GM23248 (cell line): ENCODE data around the gene ARHGEF12. TPM values are rescaled to one million over a fixed set of nuclear protein-coding genes. Genes with fewer than 3 reads are reported as not detected.

Experiments
- DNase-seq: peaks from one replicate; pipeline ENCODE4 v3.0.0-alpha.2; 2015
- H2AFZ ChIP-seq: fragments of 200-600 bp; sonication (generic); 2 replicates; pipeline ENCODE4 v1.6.1; 2016; ENCODE audit warnings: antibody characterized with exemption
- H3F3A ChIP-seq: fragments of 200-600 bp; sonication (generic); 2 replicates; pipeline ENCODE4 v1.6.1; 2016; ENCODE audit warnings: mild to moderate bottlenecking, antibody characterized with exemption, mixed run types; ENCODE audit not compliant: insufficient read depth
- H3K27ac ChIP-seq: fragments of 200-600 bp; sonication (generic); 2 replicates; pipeline ENCODE4 v1.5.1; 2016; ENCODE audit warnings: mild to moderate bottlenecking
- H3K27me3 ChIP-seq: fragments of 200-600 bp; sonication (generic); replicated peaks from 2 replicates; pipeline ENCODE4 v1.6.1; 2016; ENCODE audit warnings: mild to moderate bottlenecking; ENCODE audit not compliant: insufficient read depth
- H3K36me3 ChIP-seq: fragments of 200-600 bp; sonication (generic); 2 replicates; pipeline ENCODE4 v1.6.1; 2016; ENCODE audit warnings: low read depth, mild to moderate bottlenecking
- H3K4me1 ChIP-seq: fragments of 200-600 bp; sonication (generic); 2 replicates; pipeline ENCODE4 v1.6.1; 2016; ENCODE audit warnings: mild to moderate bottlenecking; ENCODE audit not compliant: insufficient read depth
- H3K4me2 ChIP-seq: fragments of 200-600 bp; sonication (generic); one replicate; pipeline ENCODE4 v1.6.1; 2016; ENCODE audit warnings: mild to moderate bottlenecking; ENCODE audit not compliant: unreplicated experiment
- H3K4me3 ChIP-seq: fragments of 200-600 bp; sonication (generic); 2 replicates; pipeline ENCODE4 v1.5.1; 2016; ENCODE audit warnings: mild to moderate bottlenecking
- H3K79me2 ChIP-seq: fragments of 200-600 bp; sonication (generic); 2 replicates; pipeline ENCODE4 v1.6.1; 2016; ENCODE audit warnings: mild to moderate bottlenecking; ENCODE audit not compliant: insufficient read depth
- H3K9ac ChIP-seq: fragments of 200-600 bp; sonication (generic); 2 replicates; pipeline ENCODE4 v1.6.1; 2016; ENCODE audit warnings: mild to moderate bottlenecking
- H3K9me2 ChIP-seq: fragments of 200-600 bp; sonication (generic); 2 replicates; pipeline ENCODE4 v1.6.1; 2016; ENCODE audit warnings: mixed run types, mild to moderate bottlenecking, moderate library complexity; ENCODE audit not compliant: insufficient read depth
- H3K9me3 ChIP-seq: fragments of 200-600 bp; sonication (generic); one replicate; pipeline ENCODE4 v1.6.1; 2017; ENCODE audit warnings: low read depth
- H4K20me1 ChIP-seq: fragments of 200-600 bp; sonication (generic); 2 replicates; pipeline ENCODE4 v1.6.0; 2016; ENCODE audit not compliant: insufficient read depth
- EZH2 ChIP-seq: fragments of 200-600 bp; sonication (generic); IDR thresholded peaks from 2 replicates; pipeline ENCODE4 v1.6.1; 2018; ENCODE audit warnings: antibody characterized with exemption, mild to moderate bottlenecking; ENCODE audit not compliant: insufficient read depth, poor library complexity, severe bottlenecking
- EZH2phosphoT487 ChIP-seq: fragments of 200-600 bp; sonication (generic); IDR thresholded peaks from 2 replicates; pipeline ENCODE4 v1.6.1; 2018; ENCODE audit warnings: antibody characterized with exemption, moderate library complexity, mild to moderate bottlenecking, low read depth; ENCODE audit not compliant: insufficient read depth
- WGBS, 2 experiments: methylation state at CpG; one replicate each; pipeline ENCODE4 v1.1.6; 2015 to 2017; ENCODE audit warnings: low lambda C conversion rate in 2 of 2, low coverage in 1 of 2; ENCODE audit errors: missing lambda C conversion rate in 2 of 2; 5-methylcytosine and 5-hydroxymethylcytosine counted together
- in situ Hi-C: fragments of 300-500 bp; cut with MboI; formaldehyde crosslinking; loops from 2 replicates; pipeline ENCODE4 v1.15.0; 2020
- polyA plus RNA-seq: library from polyadenylated mRNA; unstranded; fragments of >200 nt; fragmentation: Nextera tagmentation; extraction: Ambion mirVana; gene quantifications from 2 replicates; pipeline ENCODE4 v1.2.1, GENCODE V29; 2016
- total RNA-seq: library from RNA; depleted of rRNA; stranded (reverse); fragments of >200 nt; shearing (Covaris generic); gene quantifications from 2 replicates; pipeline ENCODE4 v1.2.3, GENCODE V29; 2014

The ARHGEF12 gene
- total and polyA plus RNA-seq, 2 experiments from 2014 or later: 20.4 to 52.7 TPM

- no peaks in the 10 kb centered on the region for H3K9me3 ChIP-seq
- no peak overlapping the region for H3K27ac ChIP-seq
- H3K4me2 ChIP-seq: no peak overlapping the region
- H2AFZ ChIP-seq: no peak overlapping the region
- in situ Hi-C loops: no loop called here
- no peaks in the 10 kb centered on the region for H3K9me2 ChIP-seq
- no peak for TF ChIP-seq EZH2
- TF ChIP-seq EZH2phosphoT487: no peak
- WGBS, 2 experiments: 48 to 56% methylated on average over 3 of the region's 3 CpGs
- no peak overlapping the region for H3K4me3 ChIP-seq
- H3F3A ChIP-seq: no peaks in the 10 kb centered on the region
- H3K27me3 ChIP-seq: peaks cover 38% of the 10 kb centered on the region
- H3K9ac ChIP-seq: no peak overlapping the region
- H3K79me2 ChIP-seq: no peaks in the 10 kb centered on the region
- DNase-seq: no peak
- H3K36me3 ChIP-seq: no peaks in the 10 kb centered on the region
- no peaks in the 10 kb centered on the region for H3K4me1 ChIP-seq
- H4K20me1 ChIP-seq: no peaks in the 10 kb centered on the region
Observed at GRCh38 chr11:120290956-120291355, 45.3 kb upstream of the ARHGEF12 start.

- H3K79me2 ChIP-seq: no peaks in the 10 kb centered on the region
- no peak overlapping the region for H2AFZ ChIP-seq
- in situ Hi-C loops: no loop called here
- WGBS, 2 experiments: 75 to 83% methylated on average over 5 of the region's 5 CpGs
- H3K9me3 ChIP-seq: no peaks in the 10 kb centered on the region
- H3K9me2 ChIP-seq: no peaks in the 10 kb centered on the region
- no peaks in the 10 kb centered on the region for H4K20me1 ChIP-seq
- no peak overlapping the region for H3K4me2 ChIP-seq
- H3K9ac ChIP-seq: no peak overlapping the region
- H3K36me3 ChIP-seq: no peaks in the 10 kb centered on the region
- H3F3A ChIP-seq: no peaks in the 10 kb centered on the region
- DNase-seq: no peak
- H3K4me3 ChIP-seq: no peak overlapping the region
- TF ChIP-seq EZH2phosphoT487: no peak
- TF ChIP-seq EZH2: no peak
- peaks cover 47% of the 10 kb centered on the region for H3K27me3 ChIP-seq
- H3K27ac ChIP-seq: no peak overlapping the region
- H3K4me1 ChIP-seq: no peaks in the 10 kb centered on the region
Observed at GRCh38 chr11:120293038-120293800, 43.0 kb upstream of the ARHGEF12 start.

- H3K4me1 ChIP-seq: no peaks in the 10 kb centered on the region
- H3K4me3 ChIP-seq: no peak overlapping the region
- H3F3A ChIP-seq: no peaks in the 10 kb centered on the region
- no peak overlapping the region for H2AFZ ChIP-seq
- H3K4me2 ChIP-seq: no peak overlapping the region
- no peak for DNase-seq
- peaks cover 47% of the 10 kb centered on the region for H3K27me3 ChIP-seq
- H4K20me1 ChIP-seq: no peaks in the 10 kb centered on the region
- 52 to 53% methylated on average over 5 of the region's 5 CpGs for whole genome bisulfite sequencing, 2 experiments
- no peak overlapping the region for H3K9ac ChIP-seq
- no peak for TF ChIP-seq EZH2phosphoT487
- TF ChIP-seq EZH2: no peak
- H3K79me2 ChIP-seq: no peaks in the 10 kb centered on the region
- no peaks in the 10 kb centered on the region for H3K9me2 ChIP-seq
- H3K27ac ChIP-seq: no peak overlapping the region
- no peaks in the 10 kb centered on the region for H3K9me3 ChIP-seq
- no peaks in the 10 kb centered on the region for H3K36me3 ChIP-seq
- in situ Hi-C loops: no loop called here
Observed at GRCh38 chr11:120294096-120294495, 42.1 kb upstream of the ARHGEF12 start.

- Histone ChIP-seq H3K36me3 (no peaks in the 10 kb centered on the region), H3F3A (no peaks in the 10 kb centered on the region), H4K20me1 (no peaks in the 10 kb centered on the region), H2AFZ (no peak overlapping the region), H3K4me3 (no peak overlapping the region), H3K27ac (no peak overlapping the region), H3K4me1 (no peaks in the 10 kb centered on the region), H3K27me3 (peaks cover 47% of the 10 kb centered on the region), H3K4me2 (no peak overlapping the region), H3K9me3 (no peaks in the 10 kb centered on the region), H3K9me2 (no peaks in the 10 kb centered on the region), H3K9ac (no peak overlapping the region), H3K79me2 (no peaks in the 10 kb centered on the region)
- no peak for DNase-seq
- 28 to 32% methylated on average over 4 of the region's 4 CpGs for WGBS, 2 experiments
- TF ChIP-seq EZH2 (no peak), EZH2phosphoT487 (no peak)
- in situ Hi-C loops: loop anchor here (5.0 kb wide), 2 partner anchors 58 to 123 kb away; no protein-coding TSS in a partner anchor
Observed at GRCh38 chr11:120295099-120295498, 41.1 kb upstream of the ARHGEF12 start.

- in situ Hi-C loops: loop anchor here (5.0 kb wide), 2 partner anchors 59 to 124 kb away; no protein-coding TSS in a partner anchor
- H3K9me2 ChIP-seq: no peaks in the 10 kb centered on the region
- H3K9ac ChIP-seq: no peak overlapping the region
- no peak for TF ChIP-seq EZH2
- TF ChIP-seq EZH2phosphoT487: no peak
- no peaks in the 10 kb centered on the region for H3K36me3 ChIP-seq
- DNase-seq: no peak
- no peak overlapping the region for H3K4me3 ChIP-seq
- H4K20me1 ChIP-seq: no peaks in the 10 kb centered on the region
- no peak overlapping the region for H3K4me2 ChIP-seq
- no peaks in the 10 kb centered on the region for H3K79me2 ChIP-seq
- peaks cover 47% of the 10 kb centered on the region for H3K27me3 ChIP-seq
- no peak overlapping the region for H3K27ac ChIP-seq
- H3K9me3 ChIP-seq: no peaks in the 10 kb centered on the region
- H3K4me1 ChIP-seq: no peaks in the 10 kb centered on the region
- 75% methylated on average over 5 of the region's 5 CpGs for WGBS, 2 experiments
- no peaks in the 10 kb centered on the region for H3F3A ChIP-seq
- no peak overlapping the region for H2AFZ ChIP-seq
Observed at GRCh38 chr11:120296554-120296953, 39.7 kb upstream of the ARHGEF12 start.
